ENCODE data around the gene POLR1H.

POLR1H gene

GRCh38 chr6:30073489-30074235 is 12.6 kb downstream of the POLR1H start:
- H3K4me3 ChIP-seq (ENCODE audit: low read depth, low read length), result no peak overlapping the region
- no peak for DNase-seq (ENCODE audit: low read depth)
- no peak for TF ChIP-seq MYC (IDR thresholded peaks at IDR 0.05; ENCODE audit: low read depth, low read length)
- TF ChIP-seq, protein P1, sequence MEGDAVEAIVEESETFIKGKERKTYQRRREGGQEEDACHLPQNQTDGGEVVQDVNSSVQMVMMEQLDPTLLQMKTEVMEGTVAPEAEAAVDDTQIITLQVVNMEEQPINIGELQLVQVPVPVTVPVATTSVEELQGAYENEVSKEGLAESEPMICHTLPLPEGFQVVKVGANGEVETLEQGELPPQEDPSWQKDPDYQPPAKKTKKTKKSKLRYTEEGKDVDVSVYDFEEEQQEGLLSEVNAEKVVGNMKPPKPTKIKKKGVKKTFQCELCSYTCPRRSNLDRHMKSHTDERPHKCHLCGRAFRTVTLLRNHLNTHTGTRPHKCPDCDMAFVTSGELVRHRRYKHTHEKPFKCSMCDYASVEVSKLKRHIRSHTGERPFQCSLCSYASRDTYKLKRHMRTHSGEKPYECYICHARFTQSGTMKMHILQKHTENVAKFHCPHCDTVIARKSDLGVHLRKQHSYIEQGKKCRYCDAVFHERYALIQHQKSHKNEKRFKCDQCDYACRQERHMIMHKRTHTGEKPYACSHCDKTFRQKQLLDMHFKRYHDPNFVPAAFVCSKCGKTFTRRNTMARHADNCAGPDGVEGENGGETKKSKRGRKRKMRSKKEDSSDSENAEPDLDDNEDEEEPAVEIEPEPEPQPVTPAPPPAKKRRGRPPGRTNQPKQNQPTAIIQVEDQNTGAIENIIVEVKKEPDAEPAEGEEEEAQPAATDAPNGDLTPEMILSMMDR (IDR thresholded peaks at IDR 0.05; ENCODE audit: low read depth, low read length), result no peak
- TF ChIP-seq POLR2A (IDR thresholded peaks at IDR 0.05; ENCODE audit: extremely low read depth, insufficient read length), result no peak
- TF ChIP-seq MAX (IDR thresholded peaks at IDR 0.05; ENCODE audit: low read depth, low read length), result no peak

DNA sequence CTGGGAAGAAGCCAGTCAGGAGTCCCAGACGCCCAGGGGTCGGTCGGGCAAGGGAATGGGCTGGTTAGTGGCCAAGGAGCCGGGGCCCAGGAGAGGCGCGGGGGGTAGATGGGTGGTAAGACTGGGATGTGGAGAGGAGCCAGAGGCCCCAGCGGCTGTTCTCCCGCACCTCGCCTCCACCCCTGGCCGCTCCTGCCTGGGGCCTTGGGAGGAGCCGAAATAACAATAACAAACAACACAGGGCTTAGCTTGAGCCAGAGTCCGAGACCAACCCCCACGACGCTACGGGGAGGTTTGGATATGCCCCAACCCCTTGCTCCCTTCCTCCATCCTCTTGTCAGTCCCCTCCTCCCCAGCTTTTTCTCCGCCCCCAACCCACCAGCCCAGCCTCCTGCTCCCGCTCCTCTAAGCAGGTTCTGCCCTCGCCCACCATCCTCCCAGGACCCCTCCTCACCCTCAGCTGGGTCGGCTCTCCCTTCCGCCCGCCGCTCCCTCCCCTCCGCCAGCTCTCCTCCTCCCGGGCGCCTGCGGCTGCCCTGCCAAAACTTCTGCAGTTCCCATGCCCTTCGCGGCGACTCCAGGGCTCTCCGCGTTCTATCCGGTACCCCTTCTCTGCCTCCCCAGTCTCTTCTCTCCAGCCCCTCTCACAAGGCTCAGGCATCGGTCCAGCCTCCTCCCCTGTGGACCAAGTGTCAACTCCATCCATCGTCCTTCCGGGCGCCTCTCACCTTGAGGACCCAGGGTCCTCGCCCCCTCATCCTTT is 13.4 kb downstream of the POLR1H start:
- no peak for DNase-seq (ENCODE audit: low read depth)
- no peak overlapping the region for H3K4me3 ChIP-seq (ENCODE audit: low read depth, low read length)
- TF ChIP-seq MAX (IDR thresholded peaks at IDR 0.05; ENCODE audit: low read depth, low read length) (no peak), POLR2A (IDR thresholded peaks at IDR 0.05; ENCODE audit: extremely low read depth, insufficient read length) (no peak), MYC (IDR thresholded peaks at IDR 0.05; ENCODE audit: low read depth, low read length) (no peak)
- TF ChIP-seq, protein P1 (IDR thresholded peaks at IDR 0.05; ENCODE audit: low read depth, low read length), result no peak

GRCh38 chr6:30075094-30075789 is 14.2 kb downstream of the POLR1H start, which contains the start of gene RNF39:
RNF39 (minus strand) TSS chr6:30075769; CDS start chr6:30075585, 184 bp downstream.
- TF ChIP-seq MAX (IDR thresholded peaks at IDR 0.05; ENCODE audit: low read depth, low read length) (no peak), POLR2A (IDR thresholded peaks at IDR 0.05; ENCODE audit: extremely low read depth, insufficient read length) (no peak), MYC (IDR thresholded peaks at IDR 0.05; ENCODE audit: low read depth, low read length) (no peak)
- TF ChIP-seq, protein P1 (IDR thresholded peaks at IDR 0.05; ENCODE audit: low read depth, low read length), result no peak
- H3K4me3 ChIP-seq (ENCODE audit: low read depth, low read length), result no peak within 1 kb of the TSS
- DNase-seq (ENCODE audit: low read depth), result no peak

DNA sequence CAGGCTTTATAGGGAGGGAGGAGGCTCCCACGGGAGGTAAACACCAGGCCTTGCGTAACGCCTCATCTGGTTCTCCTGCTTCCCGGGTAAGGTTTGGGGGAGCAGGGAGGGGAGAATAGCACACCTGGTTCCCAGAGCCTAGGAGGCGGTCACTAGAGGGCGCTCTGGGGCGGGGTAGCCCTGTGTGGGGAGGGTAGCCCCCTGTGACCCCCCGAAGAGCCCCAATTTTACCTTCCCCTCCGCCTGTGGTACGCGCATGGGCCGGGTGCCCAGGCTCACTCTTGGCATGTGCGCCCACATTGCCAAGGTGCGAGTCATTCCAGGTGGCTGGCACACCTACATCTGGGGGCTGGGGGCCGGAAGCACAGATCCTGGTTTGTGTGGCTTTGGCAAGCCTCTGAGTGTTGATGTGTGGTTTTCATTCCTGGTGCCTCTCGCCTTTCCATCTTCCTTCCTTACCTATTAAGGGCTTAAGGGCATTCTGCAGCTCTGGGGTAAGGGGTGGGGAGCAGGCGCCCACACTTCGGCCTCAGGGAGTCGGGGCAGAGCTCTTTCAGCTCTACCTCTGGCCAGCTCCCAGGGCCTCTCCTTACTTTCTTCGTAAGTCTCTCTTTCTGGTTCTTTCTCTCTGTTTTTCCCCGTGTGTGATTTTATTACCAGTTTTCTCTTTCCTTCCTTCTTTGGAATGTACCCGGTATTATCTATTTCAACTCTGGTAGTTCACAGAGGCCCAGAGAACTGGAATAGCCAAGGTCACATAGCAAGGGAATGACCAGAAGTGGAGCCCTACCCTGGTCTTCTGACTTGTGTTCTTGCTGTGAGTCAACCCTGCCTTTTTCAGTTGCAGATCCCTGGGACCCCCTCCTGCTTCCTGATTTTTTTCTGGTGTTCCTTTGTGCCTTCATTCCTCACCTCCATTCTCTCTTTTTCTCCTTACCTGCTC is 15.0 kb downstream of the POLR1H start:
- TF ChIP-seq MYC (IDR thresholded peaks at IDR 0.05; ENCODE audit: low read depth, low read length), result no peak
- TF ChIP-seq, protein P1 (IDR thresholded peaks at IDR 0.05; ENCODE audit: low read depth, low read length), result no peak
- no peak for TF ChIP-seq MAX (IDR thresholded peaks at IDR 0.05; ENCODE audit: low read depth, low read length)
- no peak for TF ChIP-seq POLR2A (IDR thresholded peaks at IDR 0.05; ENCODE audit: extremely low read depth, insufficient read length)
- H3K4me3 ChIP-seq (ENCODE audit: low read depth, low read length), result no peak overlapping the region
- DNase-seq (ENCODE audit: low read depth), result no peak

DNA sequence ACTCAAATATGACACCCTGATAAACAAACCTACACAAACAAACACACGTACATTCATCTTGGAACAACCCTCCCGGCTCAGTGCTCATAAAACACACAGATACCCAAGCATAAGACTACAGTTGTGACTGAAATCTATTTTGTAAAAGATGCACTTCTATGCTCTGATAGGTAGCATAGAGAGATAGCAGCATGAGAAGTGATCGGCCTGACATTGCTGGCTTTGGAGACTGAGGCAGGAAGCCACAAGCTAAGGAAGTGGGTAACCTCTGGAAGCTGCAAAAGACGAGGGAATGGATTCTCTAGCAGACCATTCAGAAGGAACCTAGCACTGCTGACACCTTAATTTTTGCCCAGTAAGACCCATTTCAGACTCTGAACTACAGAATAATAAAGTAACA is 16.2 kb downstream of the POLR1H start:
- no peak for DNase-seq (ENCODE audit: low read depth)
- no peak overlapping the region for H3K4me3 ChIP-seq (ENCODE audit: low read depth, low read length)
- TF ChIP-seq, protein P1 (IDR thresholded peaks at IDR 0.05; ENCODE audit: low read depth, low read length), result no peak
- no peak for TF ChIP-seq POLR2A (IDR thresholded peaks at IDR 0.05; ENCODE audit: extremely low read depth, insufficient read length)
- no peak for TF ChIP-seq MYC (IDR thresholded peaks at IDR 0.05; ENCODE audit: low read depth, low read length)
- no peak for TF ChIP-seq MAX (IDR thresholded peaks at IDR 0.05; ENCODE audit: low read depth, low read length)

Data from NB4 (cell line).